ENCODE measurements around the gene NLRP1.

- no peak for TF ChIP-seq MAX (IDR thresholded peaks at IDR 0.05; ENCODE audit: insufficient read depth, insufficient read length)
- TF ChIP-seq POLR2A (IDR thresholded peaks at IDR 0.05; ENCODE audit: low read depth, low read length): no peak
- TF ChIP-seq EZH2 (IDR thresholded peaks at IDR 0.05; ENCODE audit: borderline replicate concordance, low read depth, low read length, severe bottlenecking): no peak
- TF ChIP-seq CTCF (IDR thresholded peaks at IDR 0.05; ENCODE audit: extremely low read depth in 1 of 2, insufficient read depth in 1 of 2, low read depth in 1 of 2, low read length in 2 of 2): no peak
- no peak for TF ChIP-seq POLR2AphosphoS5 (IDR thresholded peaks at IDR 0.05; ENCODE audit: insufficient read depth, low read depth, low read length)
Measured at GRCh38 chr17:5585836-5586521, 1.7 kb upstream of the NLRP1 start.

Measured in endothelial cell of umbilical vein (primary cell).